Liver (tissue), 9 donors: ENCODE results near the gene TLE3. TPM values are rescaled to one million over a fixed set of nuclear protein-coding genes. Genes with fewer than 3 reads are reported as not detected.

ENCODE experiments used
- DNase-seq: peaks from one replicate; pipeline ENCODE4 v3.0.0-alpha.2; 2017; ENCODE audit warnings: low spot score
- H3K27ac ChIP-seq, 2 donors: one replicate each; pipeline ENCODE4 v1.7.0; 2013; ENCODE audit warnings: inconsistent platforms in 2 of 2, low read length in 2 of 2, control low read depth in 1 of 2, low read depth in 1 of 2, mild to moderate bottlenecking in 1 of 2
- H3K27me3 ChIP-seq, 4 donors: one replicate each; pipeline versions ENCODE4 v1.6.1 to v1.7.0; 2013; ENCODE audit warnings: low read length in 3 of 4, inconsistent platforms in 1 of 4, mild to moderate bottlenecking in 1 of 4, moderate library complexity in 1 of 4; ENCODE audit not compliant: control insufficient read depth in 4 of 4, insufficient read depth in 4 of 4
- H3K36me3 ChIP-seq, 4 donors: one replicate each; pipeline versions ENCODE4 v1.6.1 to v1.7.0; 2013; ENCODE audit warnings: low read length in 3 of 4, mild to moderate bottlenecking in 3 of 4, low read depth in 1 of 4, moderate library complexity in 1 of 4; ENCODE audit not compliant: control insufficient read depth in 4 of 4, insufficient read depth in 3 of 4
- H3K4me1 ChIP-seq, 4 donors: one replicate each; pipeline versions ENCODE4 v1.6.1 to v1.7.0; 2013; ENCODE audit warnings: low read length in 3 of 4, mild to moderate bottlenecking in 3 of 4, moderate library complexity in 1 of 4; ENCODE audit not compliant: control insufficient read depth in 4 of 4, insufficient read depth in 4 of 4
- H3K4me3 ChIP-seq, 3 donors: one replicate each; pipeline versions ENCODE4 v1.6.1 to v1.7.0; 2013; ENCODE audit warnings: low read length in 3 of 3, control low read depth in 1 of 3, low read depth in 1 of 3, mild to moderate bottlenecking in 1 of 3
- H3K9ac ChIP-seq, 2 donors: one replicate each; pipeline ENCODE4 v1.7.0; 2013; ENCODE audit warnings: low read length in 2 of 2, mild to moderate bottlenecking in 2 of 2, moderate library complexity in 2 of 2, control low read depth in 1 of 2, low read depth in 1 of 2
- H3K9me3 ChIP-seq, 4 donors: one replicate each; pipeline versions ENCODE4 v1.6.1 to v1.7.0; 2013; ENCODE audit warnings: low read length in 3 of 4; ENCODE audit not compliant: control insufficient read depth in 4 of 4
- ATF3 ChIP-seq: IDR thresholded peaks from 2 replicates; pipeline ENCODE4 v1.6.1; 2016; ENCODE audit warnings: antibody characterized with exemption
- FOXA1 ChIP-seq: IDR thresholded peaks from 2 replicates; pipeline ENCODE4 v1.6.1; 2016; ENCODE audit warnings: antibody characterized with exemption
- FOXA2 ChIP-seq: IDR thresholded peaks from 2 replicates; pipeline ENCODE4 v1.6.1; 2016; ENCODE audit warnings: antibody characterized with exemption
- GABPA ChIP-seq, 2 donors: IDR thresholded peaks in 1 of 2; conservative IDR thresholded peaks in 1 of 2; 2 replicates each; pipeline ENCODE4 v1.6.1; 2016; ENCODE audit warnings: antibody characterized with exemption in 2 of 2, mild to moderate bottlenecking in 1 of 2, moderate library complexity in 1 of 2
- HNF4A ChIP-seq, 2 donors: conservative IDR thresholded peaks; 2 replicates each; pipeline ENCODE4 v1.6.1; 2016; ENCODE audit warnings: antibody characterized with exemption in 2 of 2, mild to moderate bottlenecking in 2 of 2
- HNF4G ChIP-seq: IDR thresholded peaks from 2 replicates; pipeline ENCODE4 v1.6.1; 2016; ENCODE audit warnings: antibody characterized with exemption
- JUND ChIP-seq, 2 donors: IDR thresholded peaks; 2 replicates each; pipeline ENCODE4 v1.6.1; 2016; ENCODE audit warnings: antibody characterized with exemption in 2 of 2
- RXRA ChIP-seq, 2 donors: IDR thresholded peaks; 2 replicates each; pipeline ENCODE4 v1.6.1; 2017 to 2018; ENCODE audit warnings: antibody characterized with exemption in 2 of 2, mild to moderate bottlenecking in 1 of 2
- SP1 ChIP-seq: IDR thresholded peaks from 2 replicates; pipeline ENCODE4 v1.6.1; 2018; ENCODE audit warnings: antibody characterized with exemption, mild to moderate bottlenecking
- TAF1 ChIP-seq: conservative IDR thresholded peaks from 2 replicates; pipeline ENCODE4 v1.6.1; 2016; ENCODE audit warnings: antibody characterized with exemption, mild to moderate bottlenecking
- YY1 ChIP-seq: IDR thresholded peaks from 2 replicates; pipeline ENCODE4 v1.6.1; 2016; ENCODE audit warnings: antibody characterized with exemption, mild to moderate bottlenecking
- whole genome bisulfite sequencing: extraction: QIAGEN DNeasy Blood & Tissue Kit; methylation state at CpG from one replicate; pipeline ENCODE4 v1.1.7; 2013; 5-methylcytosine and 5-hydroxymethylcytosine counted together
- polyA plus RNA-seq, 2 donors: library from polyadenylated mRNA; stranded (reverse) in 1 of 2; unstranded in 1 of 2; fragments of 200-250 nt in 1 of 2; fragments of >200 nt in 1 of 2; fragmentation: Nextera tagmentation in 1 of 2; extraction: Ambion mirVana in 1 of 2; gene quantifications; one replicate each; pipeline versions ENCODE4 v1.2.1 to v1.2.3, GENCODE V29; 2013 to 2015
- total RNA-seq, 2 donors: library from RNA; depleted of rRNA; stranded (reverse); fragments of >200 nt; gene quantifications; one replicate each; pipeline ENCODE4 v1.2.3, GENCODE V29; 2014
- TF ChIP-seq, protein P1 (sequence below): IDR thresholded peaks from 2 replicates; pipeline ENCODE4 v1.6.1; 2016; ENCODE audit warnings: antibody characterized with exemption
- TF ChIP-seq, protein P2 (sequence below): fragments of 150-350 bp; IDR thresholded peaks from 2 replicates; pipeline ENCODE4 v1.5.1; 2017; ENCODE audit warnings: improper control_type of control experiment, low read depth, low read length; ENCODE audit not compliant: missing input control
- TF ChIP-seq, protein P3 (sequence below): IDR thresholded peaks from 2 replicates; pipeline ENCODE4 v1.6.1; 2016; ENCODE audit warnings: antibody characterized with exemption
- TF ChIP-seq, protein P4 (sequence below): IDR thresholded peaks from 2 replicates; pipeline ENCODE4 v1.6.1; 2016; ENCODE audit warnings: antibody characterized with exemption, mild to moderate bottlenecking
- donor health status: healthy.
- donor health status: healthy.
- donor health status: healthy.
- donor health status: healthy.
- donor health status: healthy.

The TLE3 gene
- total and polyA plus RNA-seq, 4 donors = 1.2 to 13.7 (median 8.5) TPM

DNA sequence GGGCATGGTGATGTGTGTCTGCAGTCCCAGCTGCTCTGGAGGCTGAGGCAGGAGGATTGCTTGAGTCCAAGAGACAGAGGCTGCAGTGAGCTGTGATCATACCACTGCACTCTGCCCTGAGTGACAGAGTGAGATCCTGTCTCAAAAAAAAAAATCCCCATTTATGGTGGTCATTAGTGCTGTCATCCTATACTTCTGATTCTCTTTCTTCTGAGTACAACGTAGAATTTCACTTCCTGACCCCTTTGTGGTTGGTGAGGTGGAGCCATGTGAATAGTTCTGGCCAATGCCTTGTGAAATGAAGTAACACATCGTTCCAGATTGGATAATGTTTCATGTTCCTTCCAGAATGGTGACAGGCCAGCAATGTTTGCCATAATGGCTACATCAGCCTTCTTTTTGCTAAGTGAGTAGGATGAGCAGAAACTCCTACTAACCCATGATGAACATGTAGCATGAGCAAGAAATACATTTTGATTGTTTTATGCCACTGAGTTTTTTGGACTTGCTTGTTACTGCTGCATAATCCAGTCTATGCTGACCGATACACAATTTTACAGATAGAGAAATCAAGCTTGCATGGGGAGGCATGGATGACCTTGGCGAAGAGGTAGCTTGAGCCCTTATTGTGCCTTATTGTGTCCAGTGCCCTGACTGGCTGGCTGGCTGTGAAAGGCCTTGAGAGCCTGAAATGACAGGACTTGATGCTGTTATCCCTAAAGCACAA is 30.9 kb upstream of the TLE3 start:
- no peak overlapping the region for H3K27ac ChIP-seq
- no peak overlapping the region for H3K9ac ChIP-seq
- no peaks in the 10 kb centered on the region for H3K27me3 ChIP-seq
- 90% methylated on average over 4 of the region's 4 CpGs for WGBS
- H3K4me1 ChIP-seq = peaks cover 1 to 16% (median 13%) of the 10 kb centered on the region in 4 donors
- TF ChIP-seq, protein P1, sequence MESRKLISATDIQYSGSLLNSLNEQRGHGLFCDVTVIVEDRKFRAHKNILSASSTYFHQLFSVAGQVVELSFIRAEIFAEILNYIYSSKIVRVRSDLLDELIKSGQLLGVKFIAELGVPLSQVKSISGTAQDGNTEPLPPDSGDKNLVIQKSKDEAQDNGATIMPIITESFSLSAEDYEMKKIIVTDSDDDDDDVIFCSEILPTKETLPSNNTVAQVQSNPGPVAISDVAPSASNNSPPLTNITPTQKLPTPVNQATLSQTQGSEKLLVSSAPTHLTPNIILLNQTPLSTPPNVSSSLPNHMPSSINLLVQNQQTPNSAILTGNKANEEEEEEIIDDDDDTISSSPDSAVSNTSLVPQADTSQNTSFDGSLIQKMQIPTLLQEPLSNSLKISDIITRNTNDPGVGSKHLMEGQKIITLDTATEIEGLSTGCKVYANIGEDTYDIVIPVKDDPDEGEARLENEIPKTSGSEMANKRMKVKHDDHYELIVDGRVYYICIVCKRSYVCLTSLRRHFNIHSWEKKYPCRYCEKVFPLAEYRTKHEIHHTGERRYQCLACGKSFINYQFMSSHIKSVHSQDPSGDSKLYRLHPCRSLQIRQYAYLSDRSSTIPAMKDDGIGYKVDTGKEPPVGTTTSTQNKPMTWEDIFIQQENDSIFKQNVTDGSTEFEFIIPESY = no peak
- TF ChIP-seq ATF3 (no peak), GABPA (IDR thresholded peaks at IDR 0.05 in 1 of 2, conservative IDR thresholded peaks at IDR 0.05 in 1 of 2) (no peak), FOXA1 (no peak), FOXA2 (no peak), HNF4A (conservative IDR thresholded peaks at IDR 0.05) (no peak), YY1 (no peak), JUND (IDR thresholded peaks at IDR 0.05) (no peak), SP1 (no peak), HNF4G (no peak), TAF1 (no peak), RXRA (IDR thresholded peaks at IDR 0.05) (no peak)
- TF ChIP-seq, protein P2, sequence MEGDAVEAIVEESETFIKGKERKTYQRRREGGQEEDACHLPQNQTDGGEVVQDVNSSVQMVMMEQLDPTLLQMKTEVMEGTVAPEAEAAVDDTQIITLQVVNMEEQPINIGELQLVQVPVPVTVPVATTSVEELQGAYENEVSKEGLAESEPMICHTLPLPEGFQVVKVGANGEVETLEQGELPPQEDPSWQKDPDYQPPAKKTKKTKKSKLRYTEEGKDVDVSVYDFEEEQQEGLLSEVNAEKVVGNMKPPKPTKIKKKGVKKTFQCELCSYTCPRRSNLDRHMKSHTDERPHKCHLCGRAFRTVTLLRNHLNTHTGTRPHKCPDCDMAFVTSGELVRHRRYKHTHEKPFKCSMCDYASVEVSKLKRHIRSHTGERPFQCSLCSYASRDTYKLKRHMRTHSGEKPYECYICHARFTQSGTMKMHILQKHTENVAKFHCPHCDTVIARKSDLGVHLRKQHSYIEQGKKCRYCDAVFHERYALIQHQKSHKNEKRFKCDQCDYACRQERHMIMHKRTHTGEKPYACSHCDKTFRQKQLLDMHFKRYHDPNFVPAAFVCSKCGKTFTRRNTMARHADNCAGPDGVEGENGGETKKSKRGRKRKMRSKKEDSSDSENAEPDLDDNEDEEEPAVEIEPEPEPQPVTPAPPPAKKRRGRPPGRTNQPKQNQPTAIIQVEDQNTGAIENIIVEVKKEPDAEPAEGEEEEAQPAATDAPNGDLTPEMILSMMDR = no peak
- TF ChIP-seq, protein P3, sequence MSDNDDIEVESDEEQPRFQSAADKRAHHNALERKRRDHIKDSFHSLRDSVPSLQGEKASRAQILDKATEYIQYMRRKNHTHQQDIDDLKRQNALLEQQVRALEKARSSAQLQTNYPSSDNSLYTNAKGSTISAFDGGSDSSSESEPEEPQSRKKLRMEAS = no peak
- no peaks in the 10 kb centered on the region for H3K36me3 ChIP-seq
- DNase-seq = no peak
- no peak overlapping the region for H3K4me3 ChIP-seq
- no peaks in the 10 kb centered on the region for H3K9me3 ChIP-seq

GRCh38 chr15:70127770-70128413 is 30.2 kb upstream of the TLE3 start:
- Histone ChIP-seq H3K36me3 (no peaks in the 10 kb centered on the region), H3K27ac (no peak overlapping the region), H3K4me1 (peaks cover 0 to 12% (median 8%) of the 10 kb centered on the region in 4 donors), H3K4me3 (no peak overlapping the region), H3K9me3 (no peaks in the 10 kb centered on the region), H3K27me3 (no peaks in the 10 kb centered on the region), H3K9ac (no peak overlapping the region)
- DNase-seq = no peak
- 72% methylated on average over 3 of the region's 3 CpGs for WGBS
- no peak for TF ChIP-seq ATF3
- TF ChIP-seq SP1 = no peak
- TF ChIP-seq, protein P4, sequence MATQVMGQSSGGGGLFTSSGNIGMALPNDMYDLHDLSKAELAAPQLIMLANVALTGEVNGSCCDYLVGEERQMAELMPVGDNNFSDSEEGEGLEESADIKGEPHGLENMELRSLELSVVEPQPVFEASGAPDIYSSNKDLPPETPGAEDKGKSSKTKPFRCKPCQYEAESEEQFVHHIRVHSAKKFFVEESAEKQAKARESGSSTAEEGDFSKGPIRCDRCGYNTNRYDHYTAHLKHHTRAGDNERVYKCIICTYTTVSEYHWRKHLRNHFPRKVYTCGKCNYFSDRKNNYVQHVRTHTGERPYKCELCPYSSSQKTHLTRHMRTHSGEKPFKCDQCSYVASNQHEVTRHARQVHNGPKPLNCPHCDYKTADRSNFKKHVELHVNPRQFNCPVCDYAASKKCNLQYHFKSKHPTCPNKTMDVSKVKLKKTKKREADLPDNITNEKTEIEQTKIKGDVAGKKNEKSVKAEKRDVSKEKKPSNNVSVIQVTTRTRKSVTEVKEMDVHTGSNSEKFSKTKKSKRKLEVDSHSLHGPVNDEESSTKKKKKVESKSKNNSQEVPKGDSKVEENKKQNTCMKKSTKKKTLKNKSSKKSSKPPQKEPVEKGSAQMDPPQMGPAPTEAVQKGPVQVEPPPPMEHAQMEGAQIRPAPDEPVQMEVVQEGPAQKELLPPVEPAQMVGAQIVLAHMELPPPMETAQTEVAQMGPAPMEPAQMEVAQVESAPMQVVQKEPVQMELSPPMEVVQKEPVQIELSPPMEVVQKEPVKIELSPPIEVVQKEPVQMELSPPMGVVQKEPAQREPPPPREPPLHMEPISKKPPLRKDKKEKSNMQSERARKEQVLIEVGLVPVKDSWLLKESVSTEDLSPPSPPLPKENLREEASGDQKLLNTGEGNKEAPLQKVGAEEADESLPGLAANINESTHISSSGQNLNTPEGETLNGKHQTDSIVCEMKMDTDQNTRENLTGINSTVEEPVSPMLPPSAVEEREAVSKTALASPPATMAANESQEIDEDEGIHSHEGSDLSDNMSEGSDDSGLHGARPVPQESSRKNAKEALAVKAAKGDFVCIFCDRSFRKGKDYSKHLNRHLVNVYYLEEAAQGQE = no peak
